ENCODE measurements around the gene JUNB.

DNA sequence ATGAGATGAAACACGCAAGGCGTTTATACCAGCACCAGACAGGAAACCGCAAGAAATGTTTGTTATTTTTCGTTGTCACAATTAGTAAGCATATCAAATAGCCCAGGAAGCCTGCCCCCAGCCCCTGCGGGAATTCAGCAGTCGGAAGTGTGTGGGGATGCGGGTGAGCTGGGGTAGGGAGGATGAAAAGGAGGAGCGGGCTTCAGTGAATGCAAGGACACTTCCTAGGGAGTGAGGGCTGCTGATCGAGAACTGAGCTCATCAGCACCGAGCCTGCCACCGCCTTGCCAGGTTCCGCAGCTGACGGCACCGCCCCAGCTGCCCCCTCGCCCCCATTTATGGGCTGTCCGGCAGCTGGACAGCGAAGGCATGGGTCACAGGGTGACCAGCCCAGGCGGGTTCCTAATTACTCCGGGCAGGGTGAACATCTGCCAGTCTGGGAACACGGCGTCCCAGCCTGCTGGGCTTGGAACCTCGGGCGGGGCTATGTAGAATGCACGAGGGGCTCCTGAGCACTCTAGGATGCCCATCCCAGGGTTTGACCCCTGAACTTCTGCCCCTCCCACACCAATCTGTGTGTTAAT, 41.3 kb upstream of the JUNB start:
- TF ChIP-seq, protein P1, sequence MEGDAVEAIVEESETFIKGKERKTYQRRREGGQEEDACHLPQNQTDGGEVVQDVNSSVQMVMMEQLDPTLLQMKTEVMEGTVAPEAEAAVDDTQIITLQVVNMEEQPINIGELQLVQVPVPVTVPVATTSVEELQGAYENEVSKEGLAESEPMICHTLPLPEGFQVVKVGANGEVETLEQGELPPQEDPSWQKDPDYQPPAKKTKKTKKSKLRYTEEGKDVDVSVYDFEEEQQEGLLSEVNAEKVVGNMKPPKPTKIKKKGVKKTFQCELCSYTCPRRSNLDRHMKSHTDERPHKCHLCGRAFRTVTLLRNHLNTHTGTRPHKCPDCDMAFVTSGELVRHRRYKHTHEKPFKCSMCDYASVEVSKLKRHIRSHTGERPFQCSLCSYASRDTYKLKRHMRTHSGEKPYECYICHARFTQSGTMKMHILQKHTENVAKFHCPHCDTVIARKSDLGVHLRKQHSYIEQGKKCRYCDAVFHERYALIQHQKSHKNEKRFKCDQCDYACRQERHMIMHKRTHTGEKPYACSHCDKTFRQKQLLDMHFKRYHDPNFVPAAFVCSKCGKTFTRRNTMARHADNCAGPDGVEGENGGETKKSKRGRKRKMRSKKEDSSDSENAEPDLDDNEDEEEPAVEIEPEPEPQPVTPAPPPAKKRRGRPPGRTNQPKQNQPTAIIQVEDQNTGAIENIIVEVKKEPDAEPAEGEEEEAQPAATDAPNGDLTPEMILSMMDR (IDR thresholded peaks at IDR 0.05), result no peak
- no peak for TF ChIP-seq POLR2A (IDR thresholded peaks at IDR 0.05)

Measured in heart left ventricle (tissue), 13 donors.